Aorta (tissue), 5 donors: Measurements from ENCODE around the gene ELP6. TPM values are rescaled to one million over a fixed set of nuclear protein-coding genes. Genes with fewer than 3 reads are reported as not detected.
A peak's percentile ranks its signal among the peaks of the same experiment; 100 is the strongest.

Source experiments
- ATAC-seq: fragments of 200-7000 bp; cut with Tn5 transposase; one replicate; pipeline ENCODE4 v1.9.1; 2022; ENCODE audit warnings: moderate library complexity; ENCODE audit not compliant: low FRiP score
- DNase-seq, 2 donors: peaks; one replicate each; pipeline ENCODE4 v3.0.0-alpha.2; 2020
- H3K27ac ChIP-seq, 2 donors: one replicate each; pipeline ENCODE4 v1.5.1; 2013; ENCODE audit warnings: low read length in 2 of 2, mild to moderate bottlenecking in 2 of 2, moderate library complexity in 2 of 2, control low read depth in 1 of 2, inconsistent platforms in 1 of 2, low read depth in 1 of 2
- H3K27me3 ChIP-seq, 2 donors: one replicate each; pipeline ENCODE4 v1.6.1; 2013; ENCODE audit warnings: control low read depth in 1 of 2, low read length in 1 of 2, mild to moderate bottlenecking in 1 of 2, moderate library complexity in 1 of 2; ENCODE audit not compliant: insufficient read depth in 2 of 2, control insufficient read depth in 1 of 2
- H3K36me3 ChIP-seq, 2 donors: one replicate each; pipeline ENCODE4 v1.6.1; 2013; ENCODE audit warnings: control low read depth in 1 of 2, low read length in 1 of 2, mild to moderate bottlenecking in 1 of 2; ENCODE audit not compliant: insufficient read depth in 2 of 2, control insufficient read depth in 1 of 2
- H3K4me1 ChIP-seq, 2 donors: one replicate each; pipeline ENCODE4 v1.6.1; 2013; ENCODE audit warnings: low read length in 2 of 2, control low read depth in 1 of 2, mild to moderate bottlenecking in 1 of 2, moderate library complexity in 1 of 2; ENCODE audit not compliant: insufficient read depth in 2 of 2, control insufficient read depth in 1 of 2
- H3K4me3 ChIP-seq, 2 donors: one replicate each; pipeline ENCODE4 v1.5.1; 2013; ENCODE audit warnings: low read length in 2 of 2, control low read depth in 1 of 2, mild to moderate bottlenecking in 1 of 2
- H3K9me3 ChIP-seq: one replicate; pipeline ENCODE4 v1.6.1; 2013; ENCODE audit warnings: mild to moderate bottlenecking, low read length; ENCODE audit not compliant: control insufficient read depth
- WGBS, 2 donors: extraction: QIAGEN DNeasy Blood & Tissue Kit; methylation state at CpG; one replicate each; pipeline ENCODE4 v1.1.7; 2013; 5-methylcytosine and 5-hydroxymethylcytosine counted together
- intact Hi-C, 2 donors: fragments of 100-400 bp; cut with DNase I; formaldehyde crosslinking; loops; one replicate each; pipeline versions ENCODE4 v1.14.2 to v1.15.0; 2022
- polyA plus RNA-seq, 2 donors: library from polyadenylated mRNA; stranded (reverse); fragments of 200-250 nt; gene quantifications; one replicate each; pipeline ENCODE4 v1.2.3, GENCODE V29; 2013
- total RNA-seq, 2 donors: library from RNA; stranded (reverse); fragmentation: NEBNext Ultra II Directional; extraction: Animal tissue kit (Norgen Biotek cat#: 25700); gene quantifications; one replicate each; pipeline ENCODE4 v1.2.1, GENCODE V29; 2021
- donor health status: healthy with polysubstance abuse.
- donor health status: Bipolar disorder and iron deficiency.
- donor health status: DM: no; HTN: no; CAD: no.
- donor health status: DM: no; HTN: no; CAD: no.
- donor health status: DM: yes; HTN: yes; CAD: no.

The ELP6 gene
- total and polyA plus RNA-seq, 4 donors = 19.7 to 29.3 (median 24.5) TPM

- WGBS, 2 donors = 92 to 93% methylated on average over 19 of the region's 19 CpGs
- H3K27ac ChIP-seq = no peak overlapping the region
- no peaks in the 10 kb centered on the region for H3K9me3 ChIP-seq
- H3K27me3 ChIP-seq = no peaks in the 10 kb centered on the region
- H3K4me3 ChIP-seq = no peak overlapping the region
- no peak for ATAC-seq
- H3K4me1 ChIP-seq = no peaks in the 10 kb centered on the region
- no peaks in the 10 kb centered on the region for H3K36me3 ChIP-seq
- intact Hi-C loops = no loop called here
- DNase-seq = peak in 1 of 2 donors; percentile 6
Measured at GRCh38 chr3:47536221-47536891, 22.8 kb upstream of the ELP6 start.

GRCh38 chr3:47533996-47534454, 20.5 kb upstream of the ELP6 start:
- no peaks in the 10 kb centered on the region for H3K4me1 ChIP-seq
- no peaks in the 10 kb centered on the region for H3K36me3 ChIP-seq
- no peak for ATAC-seq
- intact Hi-C loops = no loop called here
- WGBS, 2 donors = 79 to 86% methylated on average over 5 of the region's 5 CpGs
- no peak overlapping the region for H3K27ac ChIP-seq
- H3K27me3 ChIP-seq = no peaks in the 10 kb centered on the region
- H3K4me3 ChIP-seq = no peak overlapping the region
- no peaks in the 10 kb centered on the region for H3K9me3 ChIP-seq
- DNase-seq = peak in 1 of 2 donors; percentile 10

GRCh38 chr3:47533481-47533880, 20.0 kb upstream of the ELP6 start:
- H3K27me3 ChIP-seq = no peaks in the 10 kb centered on the region
- H3K36me3 ChIP-seq = no peaks in the 10 kb centered on the region
- WGBS, 2 donors = 79 to 81% methylated on average over 2 of the region's 2 CpGs
- no peaks in the 10 kb centered on the region for H3K4me1 ChIP-seq
- H3K9me3 ChIP-seq = no peaks in the 10 kb centered on the region
- intact Hi-C loops = no loop called here
- DNase-seq (no peak), ATAC-seq (no peak)
- H3K27ac ChIP-seq = no peak overlapping the region
- no peak overlapping the region for H3K4me3 ChIP-seq

GRCh38 chr3:47527952-47528725, 14.6 kb upstream of the ELP6 start:
- Histone ChIP-seq H3K36me3 (no peaks in the 10 kb centered on the region), H3K4me1 (no peaks in the 10 kb centered on the region), H3K27ac (no peak overlapping the region), H3K9me3 (no peaks in the 10 kb centered on the region), H3K4me3 (no peak overlapping the region), H3K27me3 (no peaks in the 10 kb centered on the region)
- DNase-seq (no peak), ATAC-seq (no peak)
- intact Hi-C loops = loop anchor here (10.0 kb wide), 1 partner anchor 137 kb away; no protein-coding TSS in a partner anchor
- 84 to 87% methylated on average over 6 of the region's 6 CpGs for WGBS, 2 donors

- H3K4me1 ChIP-seq = no peaks in the 10 kb centered on the region
- H3K9me3 ChIP-seq = no peaks in the 10 kb centered on the region
- ATAC-seq (no peak), DNase-seq (no peak)
- WGBS, 2 donors = 82 to 90% methylated on average over 4 of the region's 4 CpGs
- intact Hi-C loops = loop anchor here (10.0 kb wide), 1 partner anchor 139 kb away; no protein-coding TSS in a partner anchor
- H3K27ac ChIP-seq = no peak overlapping the region
- H3K27me3 ChIP-seq = no peaks in the 10 kb centered on the region
- H3K36me3 ChIP-seq = no peaks in the 10 kb centered on the region
- no peak overlapping the region for H3K4me3 ChIP-seq
Measured at GRCh38 chr3:47525617-47526016, 12.1 kb upstream of the ELP6 start.

GRCh38 chr3:47523310-47524073, 10.0 kb upstream of the ELP6 start:
- Histone ChIP-seq H3K9me3 (no peaks in the 10 kb centered on the region), H3K27ac (no peak overlapping the region), H3K4me1 (no peaks in the 10 kb centered on the region), H3K4me3 (no peak overlapping the region), H3K27me3 (no peaks in the 10 kb centered on the region), H3K36me3 (no peaks in the 10 kb centered on the region)
- intact Hi-C loops = loop anchor here (5.0 to 10.0 kb wide), 2 partner anchors 141 to 264 kb away; no protein-coding TSS in a partner anchor
- WGBS, 2 donors = 57 to 61% methylated on average over 4 of the region's 4 CpGs
- ATAC-seq = no peak
- DNase-seq = no peak

- intact Hi-C loops = loop anchor here (1.0 to 10.0 kb wide), 3 partner anchors 142 to 267 kb away; no protein-coding TSS in a partner anchor
- peak; percentile 87 for DNase-seq
- H3K36me3 ChIP-seq = no peaks in the 10 kb centered on the region
- 32 to 33% methylated on average over 15 of the region's 15 CpGs for WGBS, 2 donors
- no peaks in the 10 kb centered on the region for H3K4me1 ChIP-seq
- no peak overlapping the region for H3K27ac ChIP-seq
- H3K4me3 ChIP-seq = no peak overlapping the region
- ATAC-seq = peak; percentile 95
- no peaks in the 10 kb centered on the region for H3K9me3 ChIP-seq
- H3K27me3 ChIP-seq = no peaks in the 10 kb centered on the region
Measured at GRCh38 chr3:47522082-47522987, 8.8 kb upstream of the ELP6 start.

- DNase-seq (no peak), ATAC-seq (no peak)
Measured at GRCh38 chr3:47520756-47521155, 7.2 kb upstream of the ELP6 start.

More at GRCh38 chr3:47520756-47521155, 7.2 kb upstream of the ELP6 start:
- Histone ChIP-seq H3K27me3 (no peaks in the 10 kb centered on the region), H3K27ac (no peak overlapping the region), H3K9me3 (no peaks in the 10 kb centered on the region), H3K36me3 (no peaks in the 10 kb centered on the region), H3K4me3 (no peak overlapping the region), H3K4me1 (no peaks in the 10 kb centered on the region)
- intact Hi-C loops = loop anchor here (5.0 to 10.0 kb wide), 2 partner anchors 144 to 267 kb away; no protein-coding TSS in a partner anchor
